ENCODE results near the gene KIF18B.

The KIF18B gene

DNA sequence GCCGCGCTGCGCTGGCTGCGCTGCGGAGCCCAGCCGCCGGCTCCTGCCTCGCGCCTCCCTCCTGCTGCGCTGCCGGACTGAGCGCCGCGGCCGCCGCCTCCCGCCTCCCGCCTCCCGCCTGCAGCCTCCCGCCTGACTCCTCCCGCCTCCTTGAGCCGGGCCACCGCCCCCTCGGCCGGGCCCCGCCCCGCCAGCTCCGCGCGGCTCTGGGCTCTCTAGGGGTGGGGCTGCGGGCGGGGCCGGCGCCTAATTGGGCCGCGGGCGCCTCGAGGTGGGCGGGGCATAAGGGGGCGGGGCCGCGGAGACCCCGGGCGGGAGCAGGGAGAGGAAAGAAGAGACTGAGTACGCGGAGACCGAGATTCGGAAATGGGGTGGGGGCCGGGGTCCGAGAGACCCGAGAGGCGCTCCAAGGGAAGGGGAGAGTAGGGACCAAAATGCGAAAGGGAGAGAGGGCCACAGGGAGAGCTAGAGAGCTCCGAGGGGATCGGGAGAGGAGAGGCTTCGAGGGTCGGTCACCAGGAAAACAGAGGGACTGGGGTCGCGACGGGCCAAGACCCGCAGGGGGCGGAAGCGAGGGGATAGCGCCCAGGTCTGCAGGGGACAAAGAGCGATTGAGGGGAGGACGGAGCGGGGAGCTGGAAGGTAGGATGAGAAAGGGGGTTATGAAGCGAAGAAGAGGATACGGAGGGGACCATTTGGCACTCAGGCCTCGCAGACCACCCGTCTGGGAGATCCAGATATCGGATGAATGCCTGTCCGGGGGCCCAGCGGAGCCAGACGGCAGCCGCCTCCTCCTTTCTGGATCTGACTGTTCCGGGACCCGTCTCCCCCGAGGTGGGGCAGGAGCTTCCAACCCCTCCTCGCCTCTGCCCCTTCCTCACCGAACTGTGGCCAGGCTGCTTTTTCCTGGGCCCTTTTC, 20.9 kb upstream of the KIF18B start, which contains the start of gene C1QL1:
Gene C1QL1, minus strand, starts transcription at position 79 of the 919 bp plus-strand sequence. CDS start 255 bp downstream, outside the sequence.
- peak within 1 kb of the TSS; percentile 71 for H3K4me3 ChIP-seq (ENCODE audit: low read depth, low read length)
- H3K79me2 ChIP-seq (ENCODE audit: control insufficient read depth, insufficient read depth, low read length, unreplicated experiment) = no peaks in the 10 kb centered on the region
- H2AFZ ChIP-seq (ENCODE audit: low read length, unreplicated experiment) = peak within 1 kb of the TSS; percentile 34
- H3K4me1 ChIP-seq (ENCODE audit: control insufficient read depth, insufficient read depth, low read length, unreplicated experiment) = peaks cover 19% of the 10 kb centered on the region
- no peaks in the 10 kb centered on the region for H3K36me3 ChIP-seq (ENCODE audit: insufficient read depth, low read length)
- no peak within 1 kb of the TSS for H3K27ac ChIP-seq (ENCODE audit: low read depth, low read length)
- H3K27me3 ChIP-seq (ENCODE audit: insufficient read depth, low read length) = peaks cover 38% of the 10 kb centered on the region

DNA sequence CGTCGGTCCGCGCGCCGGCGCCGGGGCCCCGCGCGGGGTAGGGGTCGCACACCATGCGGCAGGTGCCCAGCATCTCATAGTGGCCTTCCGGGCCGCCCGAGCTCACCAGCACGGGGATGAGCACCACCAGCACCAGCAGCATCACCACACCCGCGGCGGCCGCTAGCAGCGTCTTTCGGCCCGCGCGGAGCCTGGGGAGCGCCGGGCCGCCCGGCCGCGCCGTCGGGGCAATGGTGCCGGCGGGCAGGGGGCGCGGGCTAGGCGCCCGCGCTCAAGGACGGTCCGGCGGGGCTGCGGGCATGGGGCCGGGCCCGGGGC, 20.3 kb upstream of the KIF18B start:
- Histone ChIP-seq H3K36me3 (ENCODE audit: insufficient read depth, low read length) (no peaks in the 10 kb centered on the region), H2AFZ (ENCODE audit: low read length, unreplicated experiment) (no peak overlapping the region), H3K27me3 (ENCODE audit: insufficient read depth, low read length) (peaks cover 38% of the 10 kb centered on the region), H3K27ac (ENCODE audit: low read depth, low read length) (no peak overlapping the region), H3K4me3 (ENCODE audit: low read depth, low read length) (peak overlapping the region; percentile 59; the same call in 1 of the 2 replicates), H3K79me2 (ENCODE audit: control insufficient read depth, insufficient read depth, low read length, unreplicated experiment) (no peaks in the 10 kb centered on the region), H3K4me1 (ENCODE audit: control insufficient read depth, insufficient read depth, low read length, unreplicated experiment) (peaks cover 15% of the 10 kb centered on the region)

DNA sequence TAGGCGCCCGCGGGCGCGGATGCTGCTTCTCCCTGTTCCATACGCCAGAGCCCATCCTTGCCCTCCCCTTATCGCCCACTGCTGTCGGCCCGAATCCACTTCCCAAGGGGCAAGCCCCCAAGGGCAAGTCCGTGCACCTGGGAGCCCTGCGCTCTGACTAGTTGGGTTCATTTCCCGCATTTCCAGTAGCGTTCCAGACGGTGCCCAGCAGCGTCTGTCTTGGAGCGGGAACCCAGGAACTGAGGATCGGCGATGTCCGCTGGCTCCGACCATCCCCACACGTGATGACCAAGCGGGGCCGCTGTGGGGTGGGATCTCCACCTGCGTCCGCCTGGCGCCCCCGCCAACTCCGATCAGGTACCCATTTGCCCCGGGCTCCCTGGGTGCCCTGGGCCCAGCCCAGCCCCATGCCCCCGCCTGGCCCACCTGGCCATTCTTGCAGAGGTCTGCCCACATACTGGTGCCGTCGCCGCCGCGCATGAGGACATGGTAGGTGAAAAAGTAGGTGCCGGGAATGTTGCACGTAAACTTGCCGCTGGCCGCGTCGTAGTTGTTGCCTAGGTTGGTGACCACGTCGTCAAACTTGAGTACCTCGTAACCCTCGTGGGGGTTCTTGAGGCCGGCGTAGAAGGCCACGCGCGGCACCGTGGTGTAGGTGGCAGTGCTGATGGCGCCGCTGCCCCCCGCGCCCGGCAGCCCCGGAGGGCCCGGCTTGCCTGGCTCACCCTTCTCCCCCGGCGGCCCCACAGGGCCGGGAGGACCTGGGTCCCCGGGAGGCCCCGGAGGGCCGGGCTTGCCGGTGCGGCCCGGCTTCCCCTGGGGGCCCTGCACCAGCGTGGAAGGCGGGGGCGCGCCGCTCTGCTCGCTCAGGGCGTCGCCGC, 19.7 kb upstream of the KIF18B start:
- peaks cover 9% of the 10 kb centered on the region for H3K4me1 ChIP-seq (ENCODE audit: control insufficient read depth, insufficient read depth, low read length, unreplicated experiment)
- H3K36me3 ChIP-seq (ENCODE audit: insufficient read depth, low read length) = no peaks in the 10 kb centered on the region
- H3K79me2 ChIP-seq (ENCODE audit: control insufficient read depth, insufficient read depth, low read length, unreplicated experiment) = no peaks in the 10 kb centered on the region
- peak overlapping the region; percentile 59; the same call in 1 of the 2 replicates for H3K4me3 ChIP-seq (ENCODE audit: low read depth, low read length)
- H3K27ac ChIP-seq (ENCODE audit: low read depth, low read length) = no peak overlapping the region
- H2AFZ ChIP-seq (ENCODE audit: low read length, unreplicated experiment) = no peak overlapping the region
- peaks cover 38% of the 10 kb centered on the region for H3K27me3 ChIP-seq (ENCODE audit: insufficient read depth, low read length)

DNA sequence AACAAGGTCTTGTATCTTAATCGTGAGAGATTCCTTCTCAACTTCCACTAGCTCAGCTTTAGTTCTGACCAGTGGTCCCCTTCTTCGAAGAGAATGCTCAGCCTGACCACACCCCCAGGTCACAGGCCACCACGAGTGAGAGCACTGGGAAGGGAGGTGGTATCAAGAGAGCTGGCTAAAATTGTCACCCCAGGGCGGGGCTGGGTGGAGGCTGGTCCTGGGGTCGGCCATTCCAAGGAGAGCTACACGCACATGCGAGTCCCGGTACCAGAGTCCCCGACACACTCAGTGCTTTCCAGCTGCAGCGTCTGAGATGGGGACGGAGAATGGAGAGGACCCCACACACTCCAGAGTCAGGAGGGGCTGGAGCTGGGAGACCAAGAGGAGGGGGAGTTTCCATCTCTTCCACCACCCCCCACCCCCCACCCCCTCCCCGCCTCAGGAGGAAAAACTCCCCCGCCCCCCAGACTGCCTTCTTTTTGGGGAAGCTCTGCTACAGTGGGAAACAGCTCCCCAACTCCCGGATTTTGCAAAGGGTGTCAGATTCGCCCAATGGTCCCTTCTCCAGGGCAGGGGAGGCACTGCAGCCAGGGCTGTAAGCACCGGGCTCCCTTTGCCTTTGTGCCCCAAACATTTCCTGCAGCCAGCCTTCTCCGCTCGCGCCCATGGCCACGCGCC, 18.9 kb upstream of the KIF18B start:
- Histone ChIP-seq H2AFZ (ENCODE audit: low read length, unreplicated experiment) (no peak overlapping the region), H3K36me3 (ENCODE audit: insufficient read depth, low read length) (no peaks in the 10 kb centered on the region), H3K79me2 (ENCODE audit: control insufficient read depth, insufficient read depth, low read length, unreplicated experiment) (no peaks in the 10 kb centered on the region), H3K4me3 (ENCODE audit: low read depth, low read length) (0 out of 2 replicates have a peak overlapping the region, but pooled peaks have one; percentile 59), H3K27ac (ENCODE audit: low read depth, low read length) (no peak overlapping the region), H3K27me3 (ENCODE audit: insufficient read depth, low read length) (peaks cover 38% of the 10 kb centered on the region), H3K4me1 (ENCODE audit: control insufficient read depth, insufficient read depth, low read length, unreplicated experiment) (peaks cover 3% of the 10 kb centered on the region)

DNA sequence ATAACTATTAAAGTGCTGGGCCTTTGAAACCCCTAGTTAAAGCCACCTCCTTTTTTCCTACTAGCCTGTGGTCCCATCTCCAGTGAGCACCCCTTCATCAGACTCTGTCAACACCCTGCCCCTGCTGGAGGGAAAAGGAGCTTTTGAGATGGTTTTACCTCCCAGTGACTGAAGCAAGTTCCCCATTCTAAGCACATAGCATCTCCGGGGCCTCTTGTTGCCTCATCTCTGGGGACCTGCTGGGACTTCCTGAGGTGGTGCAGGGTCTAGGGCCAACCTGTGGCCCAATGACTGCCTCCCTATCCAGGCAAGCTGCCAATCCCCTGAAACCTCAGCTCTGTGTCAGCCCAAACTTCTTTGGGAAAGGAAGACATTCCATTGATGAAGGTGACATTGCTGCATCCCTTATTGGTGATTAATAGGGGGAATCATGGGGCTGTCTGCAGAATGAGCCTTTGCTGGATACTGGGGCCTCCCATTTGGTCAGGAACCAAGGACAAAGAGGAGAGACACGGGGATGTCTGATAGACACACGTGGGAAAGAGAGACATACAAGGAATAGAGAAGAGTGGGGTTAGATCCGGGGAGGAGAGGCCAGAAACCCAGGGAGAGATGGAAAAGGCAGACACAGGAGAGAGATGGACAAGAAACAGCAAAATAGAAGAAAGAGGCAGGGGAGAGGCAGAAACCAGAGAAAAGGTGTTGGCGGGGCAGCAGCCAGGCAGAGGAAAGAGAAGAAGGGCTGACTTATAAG, 18.1 kb upstream of the KIF18B start:
- no peak overlapping the region for H2AFZ ChIP-seq (ENCODE audit: low read length, unreplicated experiment)
- H3K36me3 ChIP-seq (ENCODE audit: insufficient read depth, low read length) = no peaks in the 10 kb centered on the region
- no peaks in the 10 kb centered on the region for H3K79me2 ChIP-seq (ENCODE audit: control insufficient read depth, insufficient read depth, low read length, unreplicated experiment)
- no peak overlapping the region for H3K27ac ChIP-seq (ENCODE audit: low read depth, low read length)
- H3K27me3 ChIP-seq (ENCODE audit: insufficient read depth, low read length) = peaks cover 38% of the 10 kb centered on the region
- H3K4me3 ChIP-seq (ENCODE audit: low read depth, low read length) = no peak overlapping the region
- H3K4me1 ChIP-seq (ENCODE audit: control insufficient read depth, insufficient read depth, low read length, unreplicated experiment) = peaks cover 3% of the 10 kb centered on the region

DNA sequence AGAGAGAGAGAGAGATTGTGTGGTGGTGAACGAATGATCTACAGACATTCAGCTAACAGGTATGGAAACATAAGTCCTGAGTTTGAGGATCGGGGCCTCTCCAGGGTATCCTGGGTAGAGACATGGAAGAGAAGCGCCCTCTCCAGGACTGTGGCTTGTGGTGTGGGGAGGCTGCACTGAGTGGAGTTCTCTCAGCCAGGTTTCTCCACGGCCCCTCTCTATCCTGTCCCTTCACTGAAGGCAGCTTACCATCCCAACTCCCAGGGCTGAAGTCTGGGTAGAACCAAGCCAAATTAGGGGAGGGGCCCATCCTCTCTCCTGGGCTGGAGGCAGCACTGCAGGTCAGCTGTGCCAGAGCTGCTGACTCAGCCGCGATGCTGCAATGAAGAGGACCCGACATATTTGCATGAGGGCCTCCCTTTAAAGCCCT, 14.4 kb upstream of the KIF18B start:
- H3K4me1 ChIP-seq (ENCODE audit: control insufficient read depth, insufficient read depth, low read length, unreplicated experiment) = peaks cover 4% of the 10 kb centered on the region
- peaks cover 16% of the 10 kb centered on the region for H3K27me3 ChIP-seq (ENCODE audit: insufficient read depth, low read length)
- H2AFZ ChIP-seq (ENCODE audit: low read length, unreplicated experiment) = no peak overlapping the region
- no peak overlapping the region for H3K27ac ChIP-seq (ENCODE audit: low read depth, low read length)
- H3K36me3 ChIP-seq (ENCODE audit: insufficient read depth, low read length) = no peaks in the 10 kb centered on the region
- H3K4me3 ChIP-seq (ENCODE audit: low read depth, low read length) = no peak overlapping the region
- H3K79me2 ChIP-seq (ENCODE audit: control insufficient read depth, insufficient read depth, low read length, unreplicated experiment) = no peaks in the 10 kb centered on the region

DNA sequence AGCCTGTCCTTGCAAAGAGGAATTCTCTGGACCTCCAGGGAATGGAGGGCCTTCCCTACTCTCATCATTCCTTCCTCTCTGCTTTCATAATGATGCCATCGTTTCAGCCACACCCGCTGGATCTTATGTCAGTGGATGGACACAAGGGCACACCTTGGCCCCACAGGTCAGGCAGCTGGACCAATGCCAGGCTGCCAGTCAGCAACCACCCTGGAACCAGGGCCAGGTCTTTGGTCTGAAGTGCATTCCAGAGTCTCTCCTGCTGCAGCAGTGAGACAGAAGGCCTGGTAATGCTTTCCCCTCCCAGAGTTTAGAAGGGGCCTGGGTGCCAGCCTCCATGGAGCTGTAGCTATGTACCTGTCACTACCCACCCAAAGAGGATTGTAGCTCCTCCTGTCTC, 13.1 kb upstream of the KIF18B start:
- peaks cover 4% of the 10 kb centered on the region for H3K4me1 ChIP-seq (ENCODE audit: control insufficient read depth, insufficient read depth, low read length, unreplicated experiment)
- no peak overlapping the region for H3K4me3 ChIP-seq (ENCODE audit: low read depth, low read length)
- H3K27me3 ChIP-seq (ENCODE audit: insufficient read depth, low read length) = peaks cover 4% of the 10 kb centered on the region
- no peaks in the 10 kb centered on the region for H3K79me2 ChIP-seq (ENCODE audit: control insufficient read depth, insufficient read depth, low read length, unreplicated experiment)
- H3K36me3 ChIP-seq (ENCODE audit: insufficient read depth, low read length) = no peaks in the 10 kb centered on the region
- H3K27ac ChIP-seq (ENCODE audit: low read depth, low read length) = no peak overlapping the region
- H2AFZ ChIP-seq (ENCODE audit: low read length, unreplicated experiment) = no peak overlapping the region

DNA sequence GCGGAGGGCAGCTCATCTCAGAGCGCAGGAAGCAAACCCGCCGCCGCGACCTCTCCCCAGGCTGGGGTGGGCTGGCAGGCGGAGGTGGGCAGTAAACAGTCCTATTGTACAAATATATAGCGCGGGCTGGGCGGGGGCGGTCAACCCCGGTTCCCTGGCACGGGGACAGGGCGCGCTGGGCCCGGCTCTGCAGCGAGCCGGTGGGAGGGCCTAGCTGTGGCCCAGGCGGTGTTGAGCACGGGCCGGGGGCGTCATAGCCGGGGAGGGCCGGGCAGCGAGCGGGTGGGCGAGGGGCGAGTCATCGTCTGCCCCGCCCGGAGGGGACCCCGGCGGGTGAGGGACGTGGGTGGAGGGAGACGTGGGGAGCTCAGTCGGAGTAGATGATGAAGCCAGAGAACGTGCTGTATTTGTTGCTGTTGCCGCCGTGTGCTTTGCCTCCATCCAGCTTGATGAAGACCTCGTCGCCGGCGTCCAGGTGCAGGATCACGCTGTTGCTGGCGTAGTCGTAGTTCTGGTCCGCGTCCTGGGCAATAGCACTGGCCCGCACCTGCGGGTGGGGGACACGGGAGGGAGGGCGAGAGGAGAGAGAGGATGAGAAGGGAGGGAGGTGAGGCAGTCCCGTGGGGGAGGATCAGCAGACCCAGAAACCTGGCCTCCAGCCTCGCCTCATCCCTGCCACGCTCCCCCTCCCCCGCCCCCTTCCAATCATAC, 12.4 kb upstream of the KIF18B start:
- H3K27me3 ChIP-seq (ENCODE audit: insufficient read depth, low read length) = no peaks in the 10 kb centered on the region
- H3K27ac ChIP-seq (ENCODE audit: low read depth, low read length) = no peak overlapping the region
- no peaks in the 10 kb centered on the region for H3K79me2 ChIP-seq (ENCODE audit: control insufficient read depth, insufficient read depth, low read length, unreplicated experiment)
- H2AFZ ChIP-seq (ENCODE audit: low read length, unreplicated experiment) = no peak overlapping the region
- H3K4me1 ChIP-seq (ENCODE audit: control insufficient read depth, insufficient read depth, low read length, unreplicated experiment) = peaks cover 4% of the 10 kb centered on the region
- H3K36me3 ChIP-seq (ENCODE audit: insufficient read depth, low read length) = no peaks in the 10 kb centered on the region
- no peak overlapping the region for H3K4me3 ChIP-seq (ENCODE audit: low read depth, low read length)

DNA sequence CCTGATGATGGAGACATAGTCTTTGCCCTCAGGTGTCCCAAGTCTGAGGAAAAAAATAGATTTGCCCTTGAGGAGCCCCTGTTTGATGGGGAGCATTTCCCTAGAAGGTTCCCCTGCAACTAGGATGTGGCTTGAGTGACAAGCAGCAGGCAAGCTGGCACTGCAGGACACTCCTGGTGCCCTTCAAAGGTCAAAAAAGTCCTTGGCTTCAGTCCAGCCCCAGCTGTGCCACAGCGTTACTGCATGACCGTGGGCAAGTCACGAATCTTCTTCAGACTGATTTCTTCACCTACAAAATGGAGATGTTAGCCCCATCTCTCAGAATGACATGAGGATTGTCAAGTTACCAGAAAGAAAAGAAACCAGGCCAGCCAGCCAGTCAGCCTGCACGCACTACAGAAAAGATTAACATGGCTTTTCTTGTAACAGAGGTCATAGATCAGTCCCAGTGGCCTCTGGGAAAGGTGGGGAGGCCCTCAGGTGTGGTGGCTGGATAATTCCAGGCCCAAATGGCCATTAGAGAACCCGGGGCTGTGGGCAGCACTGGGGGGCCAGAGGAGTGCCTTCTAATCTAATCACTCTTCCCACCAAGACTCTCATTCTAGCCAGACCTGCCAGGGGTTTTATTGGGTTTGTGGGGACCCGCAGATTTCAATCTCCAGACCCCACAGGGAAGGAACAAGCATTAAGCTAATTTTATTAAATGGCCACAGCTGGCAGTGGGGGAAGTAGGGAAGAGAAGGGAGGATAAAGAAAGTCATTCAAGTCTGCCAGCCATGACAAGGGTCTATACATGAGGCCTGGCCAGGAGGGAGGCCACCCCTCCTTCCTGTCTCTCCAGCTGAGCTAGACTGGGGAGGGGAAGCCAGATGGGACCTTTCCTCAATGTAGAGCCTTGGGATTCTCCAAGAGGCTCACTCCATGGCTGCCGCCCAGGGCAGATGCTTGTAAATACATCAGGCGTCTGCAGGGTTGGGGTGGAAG, 9.7 kb upstream of the KIF18B start:
- no peaks in the 10 kb centered on the region for H3K36me3 ChIP-seq (ENCODE audit: insufficient read depth, low read length)
- H3K4me3 ChIP-seq (ENCODE audit: low read depth, low read length) = no peak overlapping the region
- H3K4me1 ChIP-seq (ENCODE audit: control insufficient read depth, insufficient read depth, low read length, unreplicated experiment) = peaks cover 4% of the 10 kb centered on the region
- no peaks in the 10 kb centered on the region for H3K27me3 ChIP-seq (ENCODE audit: insufficient read depth, low read length)
- H3K79me2 ChIP-seq (ENCODE audit: control insufficient read depth, insufficient read depth, low read length, unreplicated experiment) = no peaks in the 10 kb centered on the region
- no peak overlapping the region for H3K27ac ChIP-seq (ENCODE audit: low read depth, low read length)
- no peak overlapping the region for H2AFZ ChIP-seq (ENCODE audit: low read length, unreplicated experiment)

All from ACC112 (cell line).